ENCODE measurements around the gene SLC15A4.

Gene SLC15A4

GRCh38 chr12:128867466-128867865 is 43.7 kb upstream of the SLC15A4 start:
- Histone ChIP-seq H3F3A (ENCODE audit: insufficient read depth, low read length) (no peaks in the 10 kb centered on the region), H3K9ac (ENCODE audit: low read length) (no peak overlapping the region), H3K4me3 (ENCODE audit: low read length) (no peak overlapping the region), H3K4me2 (ENCODE audit: low read depth, low read length) (no peak overlapping the region), H2AFZ (ENCODE audit: low read length) (no peak overlapping the region), H3K36me3 (replicated peaks; ENCODE audit: insufficient read depth, low read length) (no peaks in the 10 kb centered on the region), H3K9me3 (replicated peaks; ENCODE audit: insufficient read depth, low read length) (no peaks in the 10 kb centered on the region), H3K4me1 (ENCODE audit: low read length) (no peaks in the 10 kb centered on the region), H3K27ac (ENCODE audit: low read length) (no peak overlapping the region), H3K27me3 (replicated peaks; ENCODE audit: insufficient read depth, low read length) (no peaks in the 10 kb centered on the region), H3K79me2 (ENCODE audit: low read length) (no peaks in the 10 kb centered on the region), H3K9me2 (replicated peaks; ENCODE audit: insufficient read depth, low read length) (no peaks in the 10 kb centered on the region), H4K20me1 (ENCODE audit: insufficient read depth, low read length) (no peaks in the 10 kb centered on the region)
- TF ChIP-seq EZH2phosphoT487 (IDR thresholded peaks at IDR 0.05; ENCODE audit: low read length), result no peak
- no peak for TF ChIP-seq CTCF (IDR thresholded peaks at IDR 0.05; ENCODE audit: low read length)
- no peak for TF ChIP-seq EZH2 (optimal IDR thresholded peaks at IDR 0.05; ENCODE audit: low read depth, low read length)
- DNase-seq, result no peak

- H4K20me1 ChIP-seq (ENCODE audit: insufficient read depth, low read length), result no peaks in the 10 kb centered on the region
- H3K9me2 ChIP-seq (replicated peaks; ENCODE audit: insufficient read depth, low read length), result no peaks in the 10 kb centered on the region
- no peaks in the 10 kb centered on the region for H3K27me3 ChIP-seq (replicated peaks; ENCODE audit: insufficient read depth, low read length)
- no peak for DNase-seq
- H3K9me3 ChIP-seq (replicated peaks; ENCODE audit: insufficient read depth, low read length), result no peaks in the 10 kb centered on the region
- no peak overlapping the region for H3K9ac ChIP-seq (ENCODE audit: low read length)
- H3F3A ChIP-seq (ENCODE audit: insufficient read depth, low read length), result no peaks in the 10 kb centered on the region
- H3K27ac ChIP-seq (ENCODE audit: low read length), result no peak overlapping the region
- TF ChIP-seq EZH2 (optimal IDR thresholded peaks at IDR 0.05; ENCODE audit: low read depth, low read length) (no peak), CTCF (IDR thresholded peaks at IDR 0.05; ENCODE audit: low read length) (no peak), EZH2phosphoT487 (IDR thresholded peaks at IDR 0.05; ENCODE audit: low read length) (no peak)
- no peaks in the 10 kb centered on the region for H3K79me2 ChIP-seq (ENCODE audit: low read length)
- H3K4me1 ChIP-seq (ENCODE audit: low read length), result no peaks in the 10 kb centered on the region
- H2AFZ ChIP-seq (ENCODE audit: low read length), result no peak overlapping the region
- no peak overlapping the region for H3K4me2 ChIP-seq (ENCODE audit: low read depth, low read length)
- H3K4me3 ChIP-seq (ENCODE audit: low read length), result no peak overlapping the region
- no peaks in the 10 kb centered on the region for H3K36me3 ChIP-seq (replicated peaks; ENCODE audit: insufficient read depth, low read length)
Measured at GRCh38 chr12:128864516-128865186, 40.9 kb upstream of the SLC15A4 start.

- TF ChIP-seq EZH2 (optimal IDR thresholded peaks at IDR 0.05; ENCODE audit: low read depth, low read length) (no peak), EZH2phosphoT487 (IDR thresholded peaks at IDR 0.05; ENCODE audit: low read length) (no peak)
Measured at GRCh38 chr12:128863957-128864356, 40.2 kb upstream of the SLC15A4 start.

More at GRCh38 chr12:128863957-128864356, 40.2 kb upstream of the SLC15A4 start:
- Histone ChIP-seq H3K27ac (ENCODE audit: low read length) (no peak overlapping the region), H3K4me3 (ENCODE audit: low read length) (no peak overlapping the region), H3K27me3 (replicated peaks; ENCODE audit: insufficient read depth, low read length) (no peaks in the 10 kb centered on the region), H3K9me2 (replicated peaks; ENCODE audit: insufficient read depth, low read length) (no peaks in the 10 kb centered on the region), H4K20me1 (ENCODE audit: insufficient read depth, low read length) (no peaks in the 10 kb centered on the region), H2AFZ (ENCODE audit: low read length) (no peak overlapping the region), H3K9me3 (replicated peaks; ENCODE audit: insufficient read depth, low read length) (no peaks in the 10 kb centered on the region), H3F3A (ENCODE audit: insufficient read depth, low read length) (no peaks in the 10 kb centered on the region), H3K36me3 (replicated peaks; ENCODE audit: insufficient read depth, low read length) (no peaks in the 10 kb centered on the region), H3K4me2 (ENCODE audit: low read depth, low read length) (no peak overlapping the region), H3K79me2 (ENCODE audit: low read length) (no peaks in the 10 kb centered on the region), H3K9ac (ENCODE audit: low read length) (no peak overlapping the region), H3K4me1 (ENCODE audit: low read length) (no peaks in the 10 kb centered on the region)
- no peak for DNase-seq
